ENCODE results near the gene SCN5A.

- no peak for TF ChIP-seq CHD1 (IDR thresholded peaks at IDR 0.05; ENCODE audit: low read depth, low read length)
- peak; percentile 59 for TF ChIP-seq CTCF (conservative IDR thresholded peaks at IDR 0.05; ENCODE audit: low read depth, low read length)
- no peak for TF ChIP-seq POLR2A (IDR thresholded peaks at IDR 0.05; ENCODE audit: low read depth, low read length)
- TF ChIP-seq BHLHE40 (IDR thresholded peaks at IDR 0.05; ENCODE audit: low read depth, low read length) = no peak
- peak; percentile 55 for TF ChIP-seq RAD21 (IDR thresholded peaks at IDR 0.05; ENCODE audit: low read length)
Observed at GRCh38 chr3:38655708-38656300, 6.3 kb upstream of the SCN5A start.

Data from IMR-90 (cell line).